Diencephalon (tissue), 1 donor: ENCODE data around the gene CLDN14. TPM values are rescaled to one million over a fixed set of nuclear protein-coding genes. Genes with fewer than 3 reads are reported as not detected.

ENCODE experiments used
- total RNA-seq: library from RNA; depleted of rRNA; stranded (reverse); fragments of >200 nt; gene quantifications from one replicate; pipeline ENCODE4 v1.2.3, GENCODE V29; 2014

CLDN14 gene, protein sequence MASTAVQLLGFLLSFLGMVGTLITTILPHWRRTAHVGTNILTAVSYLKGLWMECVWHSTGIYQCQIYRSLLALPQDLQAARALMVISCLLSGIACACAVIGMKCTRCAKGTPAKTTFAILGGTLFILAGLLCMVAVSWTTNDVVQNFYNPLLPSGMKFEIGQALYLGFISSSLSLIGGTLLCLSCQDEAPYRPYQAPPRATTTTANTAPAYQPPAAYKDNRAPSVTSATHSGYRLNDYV
- total RNA-seq = not detected

DNA sequence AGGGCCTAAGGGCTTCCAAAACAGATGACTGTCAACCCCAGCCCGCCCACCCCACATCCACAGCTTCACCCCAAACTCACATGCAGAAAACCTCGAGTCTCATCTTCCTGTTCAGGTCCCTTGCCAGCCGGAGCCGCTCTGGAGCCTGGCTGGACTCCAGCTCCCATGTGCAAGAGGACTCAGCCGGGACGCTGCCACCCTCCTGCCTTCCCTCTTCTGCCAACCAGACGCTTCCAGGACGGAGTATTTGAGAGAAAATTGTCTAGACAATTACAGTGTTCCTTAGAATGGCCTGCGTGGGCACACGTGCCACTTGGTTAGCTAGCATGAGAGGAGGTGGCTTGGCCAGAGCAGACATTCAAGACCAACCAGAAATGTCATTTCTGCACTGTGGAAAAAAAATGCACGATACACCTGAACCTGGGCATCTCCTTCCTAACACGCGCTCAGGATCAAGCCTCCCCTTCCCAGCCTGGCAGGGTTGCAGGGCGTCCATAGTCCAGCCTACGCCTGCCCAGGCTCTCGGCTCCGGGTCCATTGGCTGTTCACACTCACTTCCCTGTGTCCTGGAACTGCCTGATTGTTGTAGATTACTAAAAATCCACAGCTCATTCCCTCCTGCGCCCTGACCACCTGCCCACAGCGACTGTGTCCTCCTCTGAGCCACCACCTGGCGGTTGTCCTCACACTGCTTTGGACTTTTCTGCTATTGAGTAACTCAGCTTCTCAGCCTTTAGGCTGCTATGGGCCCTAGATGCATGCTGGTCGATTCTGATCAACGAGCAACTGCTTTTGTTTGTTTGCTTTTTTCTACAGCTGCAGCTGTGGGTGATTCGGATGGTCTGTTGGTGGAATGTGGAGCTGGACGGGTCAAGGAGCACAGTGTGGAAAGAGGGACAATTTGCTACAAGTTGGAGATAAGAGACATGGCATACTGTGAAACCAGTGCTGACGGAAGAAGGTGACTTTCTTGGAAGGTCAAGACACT lies at the start of gene CLDN14:
Gene CLDN14, minus strand, starts transcription at position 708 of the 988 bp plus-strand sequence. CDS start 18,427 bp downstream, outside the sequence.

Other genes starting within 250 kb of the CLDN14 start
- gene MORC3, start 159.9 kb downstream of the CLDN14 start, total RNA-seq = 85.8 TPM
- gene CHAF1B, start 94.7 kb downstream of the CLDN14 start, total RNA-seq = 3.9 TPM
- gene SIM2, start 219.0 kb upstream of the CLDN14 start, total RNA-seq = 0.46 TPM